ENCODE measurements around the gene RAB35. TPM values are rescaled to one million over a fixed set of nuclear protein-coding genes. Genes with fewer than 3 reads are reported as not detected.

Gene RAB35
- total and polyA plus RNA-seq, 9 of the 15 experiments (the other 6 are each of a cell fraction or from before 2014, with no cell fraction given) = 0.65 to 76.3 (median 38.9) TPM

DNA sequence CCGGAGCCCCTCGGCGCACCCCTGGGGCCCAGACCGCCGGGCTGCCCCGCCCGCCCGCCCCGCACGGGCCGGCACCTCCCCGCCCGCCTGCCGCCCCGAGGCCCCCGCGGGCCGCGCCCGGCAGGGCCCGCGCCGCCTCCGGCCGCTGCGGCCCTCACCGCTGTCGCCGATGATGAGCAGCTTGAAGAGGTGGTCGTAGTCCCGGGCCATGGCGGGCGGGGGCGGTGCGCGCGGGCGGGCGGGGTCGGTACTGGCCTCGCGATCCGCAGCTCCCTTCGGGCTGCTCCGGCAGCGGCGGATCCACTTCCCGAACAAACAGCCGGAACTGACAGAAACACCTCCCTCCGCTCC lies at the start of gene RAB35 (continued):
- TF ChIP-seq NR2C2 (CRISPR knock-in tag; IDR thresholded peaks at IDR 0.05) (no peak), NR2C2 (tag; IDR thresholded peaks at IDR 0.05) (0 out of 2 replicates have a peak, but pooled peaks have one; percentile 64), EGR1 (conservative IDR thresholded peaks at IDR 0.05) (peak; percentile 75)

DNA sequence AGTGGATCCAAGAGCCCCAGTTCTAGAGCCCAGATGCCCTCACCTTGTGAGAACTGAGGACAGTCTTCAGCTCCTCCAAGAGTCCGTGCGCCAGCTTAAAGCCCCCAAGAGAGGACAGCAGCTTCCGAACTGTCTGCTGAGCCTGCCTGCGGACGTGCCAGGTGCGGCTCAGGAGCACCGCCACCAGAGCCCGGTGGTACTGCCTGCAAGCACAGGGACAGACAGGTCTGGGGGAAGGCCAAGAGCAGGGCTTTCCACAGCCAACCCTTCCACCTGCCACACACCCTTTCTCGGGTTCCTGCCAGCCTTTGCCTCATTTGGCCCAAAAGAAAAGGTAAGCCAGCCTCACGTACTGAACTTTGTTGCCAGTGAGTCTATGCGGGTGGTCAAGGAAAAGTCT lies 47.7 kb upstream of the RAB35 start:
- TF ChIP-seq, protein P1, sequence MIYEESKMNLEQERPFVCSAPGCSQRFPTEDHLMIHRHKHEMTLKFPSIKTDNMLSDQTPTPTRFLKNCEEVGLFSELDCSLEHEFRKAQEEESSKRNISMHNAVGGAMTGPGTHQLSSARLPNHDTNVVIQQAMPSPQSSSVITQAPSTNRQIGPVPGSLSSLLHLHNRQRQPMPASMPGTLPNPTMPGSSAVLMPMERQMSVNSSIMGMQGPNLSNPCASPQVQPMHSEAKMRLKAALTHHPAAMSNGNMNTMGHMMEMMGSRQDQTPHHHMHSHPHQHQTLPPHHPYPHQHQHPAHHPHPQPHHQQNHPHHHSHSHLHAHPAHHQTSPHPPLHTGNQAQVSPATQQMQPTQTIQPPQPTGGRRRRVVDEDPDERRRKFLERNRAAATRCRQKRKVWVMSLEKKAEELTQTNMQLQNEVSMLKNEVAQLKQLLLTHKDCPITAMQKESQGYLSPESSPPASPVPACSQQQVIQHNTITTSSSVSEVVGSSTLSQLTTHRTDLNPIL (CRISPR knock-in tag; IDR thresholded peaks at IDR 0.05) = no peak
- TF ChIP-seq POLR2G (IDR thresholded peaks at IDR 0.05; ENCODE audit: low read depth, low read length) (peak; percentile 59), RBM22 (IDR thresholded peaks at IDR 0.05; ENCODE audit: low read depth, low read length, poor library complexity, severe bottlenecking) (peak; percentile 70)
- TF ChIP-seq, protein P2, sequence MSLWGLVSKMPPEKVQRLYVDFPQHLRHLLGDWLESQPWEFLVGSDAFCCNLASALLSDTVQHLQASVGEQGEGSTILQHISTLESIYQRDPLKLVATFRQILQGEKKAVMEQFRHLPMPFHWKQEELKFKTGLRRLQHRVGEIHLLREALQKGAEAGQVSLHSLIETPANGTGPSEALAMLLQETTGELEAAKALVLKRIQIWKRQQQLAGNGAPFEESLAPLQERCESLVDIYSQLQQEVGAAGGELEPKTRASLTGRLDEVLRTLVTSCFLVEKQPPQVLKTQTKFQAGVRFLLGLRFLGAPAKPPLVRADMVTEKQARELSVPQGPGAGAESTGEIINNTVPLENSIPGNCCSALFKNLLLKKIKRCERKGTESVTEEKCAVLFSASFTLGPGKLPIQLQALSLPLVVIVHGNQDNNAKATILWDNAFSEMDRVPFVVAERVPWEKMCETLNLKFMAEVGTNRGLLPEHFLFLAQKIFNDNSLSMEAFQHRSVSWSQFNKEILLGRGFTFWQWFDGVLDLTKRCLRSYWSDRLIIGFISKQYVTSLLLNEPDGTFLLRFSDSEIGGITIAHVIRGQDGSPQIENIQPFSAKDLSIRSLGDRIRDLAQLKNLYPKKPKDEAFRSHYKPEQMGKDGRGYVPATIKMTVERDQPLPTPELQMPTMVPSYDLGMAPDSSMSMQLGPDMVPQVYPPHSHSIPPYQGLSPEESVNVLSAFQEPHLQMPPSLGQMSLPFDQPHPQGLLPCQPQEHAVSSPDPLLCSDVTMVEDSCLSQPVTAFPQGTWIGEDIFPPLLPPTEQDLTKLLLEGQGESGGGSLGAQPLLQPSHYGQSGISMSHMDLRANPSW (CRISPR knock-in tag; IDR thresholded peaks at IDR 0.05) = no peak
- BruUV-seq (replicated peaks) = no TSS peak
- Histone ChIP-seq H3K4me3 (no peak overlapping the region), H3K27ac (ENCODE audit: extremely low read depth, low read depth, low read length) (no peak overlapping the region), H3K27me3 (ENCODE audit: control insufficient read depth in 2 of 2, insufficient read depth in 2 of 2, low read length in 2 of 2) (no peaks in the 10 kb centered on the region), H3K79me2 (ENCODE audit: control insufficient read depth, insufficient read depth, low read length) (no peaks in the 10 kb centered on the region), H3K36me3 (ENCODE audit: control insufficient read depth, insufficient read depth, low read length) (peaks cover 85% of the 10 kb centered on the region; the same call in 2 of the 3 replicates), H2AFZ (ENCODE audit: low read depth, low read length) (no peak overlapping the region), H3K9ac (ENCODE audit: insufficient read depth in 1 of 2, low read depth in 2 of 2, low read length in 2 of 2) (no peak overlapping the region), H4K20me1 (replicated peaks; ENCODE audit: control insufficient read depth, insufficient read depth, low read length) (peaks cover 5% of the 10 kb centered on the region; the same call in 1 of the 2 replicates), H3K4me1 (replicated peaks in 1 of 2; ENCODE audit: control insufficient read depth in 2 of 2, insufficient read depth in 2 of 2, low read length in 2 of 2) (no peaks in the 10 kb centered on the region), H3K9me3 (replicated peaks; ENCODE audit: control insufficient read depth, insufficient read depth, low read depth, low read length) (no peaks in the 10 kb centered on the region), H3K4me2 (ENCODE audit: insufficient read depth, low read length) (no peak overlapping the region), H3K9me1 (ENCODE audit: control insufficient read depth, insufficient read depth, low read length) (no peaks in the 10 kb centered on the region)
- in situ Hi-C loops (cut with MboI) = no loop called here
- DNase-seq (ENCODE audit: extremely low read depth in 1 of 4, low spot score in 3 of 4) = no peak
- intact Hi-C loops (cut with micrococcal nuclease) = no loop called here
- ATAC-seq = no peak
- WGBS (ENCODE audit: insufficient coverage, low coverage, missing lambda C conversion rate) = 97% methylated on average over 11 of the region's 11 CpGs
- no peak for FAIRE-seq
- POLR2A ChIA-PET = interaction anchor here (0.6 to 1.8 kb wide), 5 partner anchors 15 to 522 kb away, joined by 3 to 4 read pairs (median 3); partner anchors contain the start of gene RPLP0
- CTCF ChIA-PET (ENCODE audit: low intra/inter-chr PET ratio) = no interaction called here
